OCI-LY7 (cell line): ENCODE measurements around the gene NSUN7. TPM values are rescaled to one million over a fixed set of nuclear protein-coding genes. Genes with fewer than 3 reads are reported as not detected.

Source experiments
- BruUV-seq: library from RNA; stranded (reverse); fragments of 400-500 nt; replicated peaks from 2 replicates; lab custom pipeline; 2021; lab: Mats Ljungman, UMichigan
- CTCF ChIA-PET: fragments of 300-600 bp; sonication (Branson Sonifier 250); formaldehyde crosslinking; loops from one replicate; lab custom pipeline; 2022; ENCODE audit warnings: antibody characterized with exemption; ENCODE audit not compliant: unreplicated experiment; lab: Charles Lee
- POLR2A ChIA-PET: fragments of 300-600 bp; sonication (Branson Sonifier 250); formaldehyde crosslinking; loops from one replicate; lab custom pipeline; 2022; ENCODE audit warnings: antibody characterized with exemption; lab: Charles Lee
- DNase-seq: peaks from one replicate; pipeline ENCODE4 v3.0.0-alpha.2; 2015; ENCODE audit warnings: low spot score
- H2AFZ ChIP-seq: fragments of 200-600 bp; sonication (generic), shearing (Covaris generic); 2 replicates; pipeline ENCODE4 v1.6.1; 2014; ENCODE audit warnings: mild to moderate bottlenecking, antibody characterized with exemption, low read length, moderate library complexity
- H3K27ac ChIP-seq: fragments of 200-600 bp; sonication (generic); 2 replicates; pipeline ENCODE4 v1.5.1; 2014; ENCODE audit warnings: mixed run types, low read depth, mild to moderate bottlenecking, moderate library complexity, low read length, inconsistent platforms; ENCODE audit not compliant: poor library complexity, severe bottlenecking
- H3K36me3 ChIP-seq: fragments of 200-600 bp; sonication (generic); 2 replicates; pipeline ENCODE4 v1.6.1; 2014; ENCODE audit warnings: mild to moderate bottlenecking, antibody characterized with exemption, low read length, moderate library complexity, mixed read lengths; ENCODE audit not compliant: insufficient read depth
- H3K4me1 ChIP-seq: fragments of 200-600 bp; sonication (generic); 2 replicates; pipeline ENCODE4 v1.5.1; 2014; ENCODE audit warnings: mild to moderate bottlenecking, low read length; ENCODE audit not compliant: insufficient read depth, poor library complexity, severe bottlenecking
- H3K4me2 ChIP-seq: fragments of 200-600 bp; sonication (generic); 2 replicates; pipeline ENCODE4 v1.6.1; 2014; ENCODE audit warnings: mild to moderate bottlenecking, low read length
- H3K4me3 ChIP-seq: fragments of 200-600 bp; sonication (generic); 2 replicates; pipeline ENCODE4 v1.5.1; 2014; ENCODE audit warnings: mild to moderate bottlenecking, low read depth, low read length; ENCODE audit not compliant: poor library complexity, severe bottlenecking
- H3K79me2 ChIP-seq: fragments of 200-600 bp; sonication (generic); 2 replicates; pipeline ENCODE4 v1.6.1; 2016; ENCODE audit warnings: low read depth, mild to moderate bottlenecking, low read length, moderate library complexity, mixed read lengths; ENCODE audit not compliant: insufficient read depth
- H3K9me2 ChIP-seq: fragments of 200-600 bp; sonication (generic); 2 replicates; pipeline ENCODE4 v1.6.1; 2016; ENCODE audit warnings: mild to moderate bottlenecking, low read length, mixed read lengths; ENCODE audit not compliant: insufficient read depth
- H3K9me3 ChIP-seq: fragments of 200-600 bp; sonication (generic); 2 replicates; pipeline ENCODE4 v1.6.1; 2014; ENCODE audit warnings: mild to moderate bottlenecking, mixed run types, low read length, mixed read lengths
- H4K20me1 ChIP-seq: fragments of 200-600 bp; sonication (generic); 2 replicates; pipeline ENCODE4 v1.6.1; 2014; ENCODE audit warnings: mild to moderate bottlenecking, antibody characterized with exemption, low read length, moderate library complexity, mixed read lengths; ENCODE audit not compliant: insufficient read depth
- EZH2phosphoT487 ChIP-seq: fragments of 200-600 bp; sonication (generic); IDR thresholded peaks from 2 replicates; pipeline ENCODE4 v1.6.1; 2018; ENCODE audit warnings: low read depth, borderline replicate concordance, mild to moderate bottlenecking, mixed run types, antibody characterized with exemption, low read length, moderate library complexity, mixed read lengths
- intact Hi-C: fragments of 100-400 bp; cut with micrococcal nuclease; formaldehyde crosslinking; loops from one replicate; pipeline ENCODE4 v1.10.0; 2022; ENCODE audit not compliant: unreplicated experiment
- total RNA-seq, 2 experiments: library from RNA; depleted of rRNA in 1 of 2; stranded (reverse); fragments of >200 nt in 1 of 2; shearing (Covaris generic) in 1 of 2; gene quantifications; 2 replicates each; pipeline ENCODE4 v1.2.3, GENCODE V29; 2014 to 2022
- TF ChIP-seq, protein P1 (sequence below): fragments of 200-600 bp; sonication (generic); conservative IDR thresholded peaks from 2 replicates; pipeline ENCODE4 v1.5.1; 2014; ENCODE audit warnings: mild to moderate bottlenecking, antibody characterized with exemption, low read length, moderate library complexity, mixed read lengths

The NSUN7 gene
- total RNA-seq, 2 experiments from 2014 or later = 0.13 TPM; not detected in 1

DNA sequence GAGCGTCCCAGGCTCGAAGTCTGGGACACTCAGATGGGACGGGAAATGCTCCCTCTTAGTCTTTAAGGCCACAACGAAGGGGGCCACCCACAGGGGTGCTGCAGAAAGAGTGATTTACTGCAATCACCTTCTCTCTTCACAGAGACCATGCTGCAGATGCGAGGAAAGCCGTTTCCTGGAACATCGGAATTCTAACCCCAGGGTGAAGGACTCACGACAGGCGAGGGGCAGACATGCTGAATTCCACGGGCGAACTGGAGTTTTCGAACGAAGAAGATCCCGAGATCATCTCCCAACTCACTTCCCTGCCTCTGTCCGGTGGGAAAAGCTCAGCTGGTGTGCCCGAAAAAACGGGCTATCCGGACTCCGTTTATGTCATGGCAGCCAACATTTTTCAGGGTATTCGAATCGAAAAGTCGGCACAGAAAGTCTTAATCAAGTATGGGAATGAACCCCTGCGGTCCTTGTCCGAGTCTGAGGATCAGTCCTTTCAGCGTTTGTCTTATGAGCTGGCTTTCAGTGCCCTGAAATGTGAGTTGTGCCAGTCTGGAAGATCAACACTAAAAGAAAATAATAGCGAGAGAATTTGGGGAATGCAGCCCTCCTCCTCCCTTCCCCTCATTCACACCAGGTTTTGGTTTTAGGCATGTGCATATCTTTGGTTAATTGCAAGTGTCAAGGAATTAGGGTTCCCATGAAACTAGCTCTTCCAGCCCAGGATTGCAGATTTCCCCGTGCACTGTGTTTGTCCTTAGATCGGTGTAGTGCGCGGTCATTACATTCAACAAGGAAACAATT lies 905 bp downstream of the NSUN7 start:
- H3K79me2 ChIP-seq = no peaks in the 10 kb centered on the region
- H3K9me2 ChIP-seq = no peaks in the 10 kb centered on the region
- no TSS peak for BruUV-seq
- ChIA-PET POLR2A (interaction anchor here (1.1 kb wide), 1 partner anchor 32 kb away, joined by 5 read pairs; no protein-coding TSS in a partner anchor), CTCF (no interaction called here)
- no peaks in the 10 kb centered on the region for H4K20me1 ChIP-seq
- no peak overlapping the region for H3K27ac ChIP-seq
- H3K4me3 ChIP-seq = peak overlapping the region; percentile 48
- no peak for DNase-seq
- H2AFZ ChIP-seq = no peak overlapping the region
- peak overlapping the region; percentile 33; the same call in 1 of the 2 replicates for H3K4me2 ChIP-seq
- intact Hi-C loops = no loop called here
- no peak for TF ChIP-seq EZH2phosphoT487
- TF ChIP-seq, protein P1, sequence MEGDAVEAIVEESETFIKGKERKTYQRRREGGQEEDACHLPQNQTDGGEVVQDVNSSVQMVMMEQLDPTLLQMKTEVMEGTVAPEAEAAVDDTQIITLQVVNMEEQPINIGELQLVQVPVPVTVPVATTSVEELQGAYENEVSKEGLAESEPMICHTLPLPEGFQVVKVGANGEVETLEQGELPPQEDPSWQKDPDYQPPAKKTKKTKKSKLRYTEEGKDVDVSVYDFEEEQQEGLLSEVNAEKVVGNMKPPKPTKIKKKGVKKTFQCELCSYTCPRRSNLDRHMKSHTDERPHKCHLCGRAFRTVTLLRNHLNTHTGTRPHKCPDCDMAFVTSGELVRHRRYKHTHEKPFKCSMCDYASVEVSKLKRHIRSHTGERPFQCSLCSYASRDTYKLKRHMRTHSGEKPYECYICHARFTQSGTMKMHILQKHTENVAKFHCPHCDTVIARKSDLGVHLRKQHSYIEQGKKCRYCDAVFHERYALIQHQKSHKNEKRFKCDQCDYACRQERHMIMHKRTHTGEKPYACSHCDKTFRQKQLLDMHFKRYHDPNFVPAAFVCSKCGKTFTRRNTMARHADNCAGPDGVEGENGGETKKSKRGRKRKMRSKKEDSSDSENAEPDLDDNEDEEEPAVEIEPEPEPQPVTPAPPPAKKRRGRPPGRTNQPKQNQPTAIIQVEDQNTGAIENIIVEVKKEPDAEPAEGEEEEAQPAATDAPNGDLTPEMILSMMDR = no peak
- no peaks in the 10 kb centered on the region for H3K36me3 ChIP-seq
- no peaks in the 10 kb centered on the region for H3K9me3 ChIP-seq
- no peaks in the 10 kb centered on the region for H3K4me1 ChIP-seq

DNA sequence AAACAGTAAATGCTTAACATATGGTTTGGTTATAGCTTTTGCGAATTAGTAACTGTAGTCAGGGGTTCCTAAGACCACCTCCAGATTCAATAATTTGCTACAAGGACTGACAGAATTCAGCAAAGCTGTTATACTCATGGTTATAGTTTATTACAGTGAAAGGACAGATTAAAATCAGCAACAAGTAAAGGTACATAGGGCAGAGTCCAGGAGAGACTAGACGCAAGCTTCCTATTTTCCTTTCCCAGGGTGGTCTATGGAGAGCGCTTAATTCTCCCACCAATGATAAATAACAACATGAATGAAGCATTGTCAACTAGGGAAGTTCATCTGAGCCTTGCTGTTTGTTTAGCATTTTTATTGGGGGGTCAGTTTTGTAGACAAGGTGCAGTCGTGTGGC lies 5.9 kb downstream of the NSUN7 start:
- intact Hi-C loops = no loop called here
- Histone ChIP-seq H3K4me2 (no peak overlapping the region), H2AFZ (no peak overlapping the region), H3K27ac (no peak overlapping the region), H3K9me3 (no peaks in the 10 kb centered on the region), H3K79me2 (no peaks in the 10 kb centered on the region), H3K9me2 (no peaks in the 10 kb centered on the region), H3K4me1 (no peaks in the 10 kb centered on the region), H4K20me1 (no peaks in the 10 kb centered on the region), H3K36me3 (no peaks in the 10 kb centered on the region), H3K4me3 (no peak overlapping the region)
- CTCF ChIA-PET = no interaction called here
- no peak for DNase-seq
- no TSS peak for BruUV-seq
- TF ChIP-seq, protein P1 = no peak
- TF ChIP-seq EZH2phosphoT487 = no peak
- POLR2A ChIA-PET = interaction anchor here (0.6 kb wide), 1 partner anchor 233 kb away, joined by 3 read pairs; no protein-coding TSS in a partner anchor

DNA sequence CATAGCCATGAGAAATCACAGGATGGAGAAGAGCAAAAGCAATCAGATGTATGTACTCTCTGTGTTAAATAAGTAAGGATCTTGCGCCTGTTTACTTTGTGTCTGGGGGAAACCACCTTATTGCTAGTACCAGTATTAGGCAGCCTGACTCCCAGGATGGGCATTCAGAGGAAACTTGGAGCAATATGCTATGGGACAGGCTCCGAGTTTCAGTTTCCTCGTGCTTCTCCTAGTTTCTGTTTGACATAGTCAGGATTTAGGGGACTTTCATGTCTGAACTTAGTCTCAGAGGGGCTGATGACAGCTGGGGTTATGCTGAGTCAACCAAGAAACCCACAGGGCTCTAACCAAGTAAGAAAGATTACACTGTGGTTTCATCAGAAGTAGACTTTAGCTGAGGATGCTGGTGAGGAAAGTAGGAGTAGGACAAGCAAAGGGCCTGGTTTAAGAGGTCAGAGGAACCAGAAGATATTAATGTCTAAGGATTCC lies 13.5 kb downstream of the NSUN7 start:
- Histone ChIP-seq H3K27ac (no peak overlapping the region), H2AFZ (no peak overlapping the region), H3K9me3 (no peaks in the 10 kb centered on the region), H3K4me3 (no peak overlapping the region), H4K20me1 (no peaks in the 10 kb centered on the region), H3K9me2 (no peaks in the 10 kb centered on the region), H3K4me1 (no peaks in the 10 kb centered on the region), H3K4me2 (no peak overlapping the region), H3K36me3 (no peaks in the 10 kb centered on the region), H3K79me2 (no peaks in the 10 kb centered on the region)
- no peak for DNase-seq
- no TSS peak for BruUV-seq
- POLR2A ChIA-PET = no interaction called here
- intact Hi-C loops = no loop called here
- CTCF ChIA-PET = no interaction called here
- TF ChIP-seq EZH2phosphoT487 = no peak
- TF ChIP-seq, protein P1 = no peak
